GM13976 (cell line): ENCODE measurements around the gene VEPH1.

ENCODE experiments used
- DNase-seq: peaks from one replicate; pipeline ENCODE4 v3.0.0; 2012; ENCODE audit warnings: low spot score
- CTCF ChIP-seq: IDR thresholded peaks from 2 replicates; pipeline ENCODE4 v1.5.1; 2012; ENCODE audit warnings: borderline replicate concordance, mild to moderate bottlenecking; ENCODE audit not compliant: insufficient read depth; ENCODE audit errors: extremely low read depth, missing control alignments, control extremely low read depth
- in situ Hi-C: fragments of 300-500 bp; cut with MboI; formaldehyde crosslinking; loops from one replicate; pipeline ENCODE4 v1.12.0; 2022; ENCODE audit warnings: low sequenced_read_pairs, mixed read lengths, inconsistent platforms; ENCODE audit not compliant: unreplicated experiment

VEPH1 gene

GRCh38 chr3:157369727-157370421, 133.3 kb downstream of the VEPH1 start:
- TF ChIP-seq CTCF, result no peak
- no peak for DNase-seq
- in situ Hi-C loops, result no loop called here

- in situ Hi-C loops, result no loop called here
- TF ChIP-seq CTCF, result no peak
- DNase-seq, result no peak
These were observed 135.0 kb downstream of the VEPH1 start for GRCh38 chr3:157368171-157368570.

GRCh38 chr3:157363393-157363792, 139.8 kb downstream of the VEPH1 start:
- in situ Hi-C loops, result no loop called here
- no peak for TF ChIP-seq CTCF
- DNase-seq, result no peak

GRCh38 chr3:157362348-157362747, 140.9 kb downstream of the VEPH1 start:
- DNase-seq, result no peak
- in situ Hi-C loops, result no loop called here
- TF ChIP-seq CTCF, result no peak

- TF ChIP-seq CTCF, result no peak
- no peak for DNase-seq
- in situ Hi-C loops, result no loop called here
These were observed 143.2 kb downstream of the VEPH1 start for GRCh38 chr3:157360044-157360443.

GRCh38 chr3:157356541-157356940, 146.7 kb downstream of the VEPH1 start:
- no peak for DNase-seq
- no peak for TF ChIP-seq CTCF
- in situ Hi-C loops, result no loop called here
